ENCODE measurements around the gene SLC38A5. TPM values are rescaled to one million over a fixed set of nuclear protein-coding genes. Genes with fewer than 3 reads are reported as not detected.
A peak's percentile ranks its signal among the peaks of the same experiment; 100 is the strongest.

SLC38A5 gene
- total and polyA plus RNA-seq, 2 of the 13 experiments (the other 11 are each of a cell fraction or from before 2014, with no cell fraction given) = 46.1 to 73.4 TPM

GRCh38 chrX:48505481-48505880 is 35.4 kb upstream of the SLC38A5 start (continued):
- TF ChIP-seq CREM (IDR thresholded peaks at IDR 0.05) = peak; percentile 37; the same call in 1 of the 2 replicates
- TF ChIP-seq CREM (CRISPR knock-in tag; IDR thresholded peaks at IDR 0.05) = no peak
- TF ChIP-seq FOSL2 (CRISPR knock-in tag; IDR thresholded peaks at IDR 0.05) = peak; percentile 95
- TF ChIP-seq ZMYM2 (CRISPR knock-in tag; IDR thresholded peaks at IDR 0.05) = 0 out of 2 replicates have a peak, but pooled peaks have one; percentile 46
- no peak for TF ChIP-seq SOX13 (IDR thresholded peaks at IDR 0.05)
- peak in 1 of 2 experiments; percentile 59; a peak in 1 of 4 replicates for TF ChIP-seq SOX13 (CRISPR knock-in tag; conservative IDR thresholded peaks at IDR 0.05 in 1 of 2, IDR thresholded peaks at IDR 0.05 in 1 of 2)
- peak; percentile 54 for TF ChIP-seq HNF4A (CRISPR knock-in tag; IDR thresholded peaks at IDR 0.05)
- no peak for TF ChIP-seq ZFP62 (CRISPR knock-in tag; IDR thresholded peaks at IDR 0.05)
- TF ChIP-seq MAZ (IDR thresholded peaks at IDR 0.05; ENCODE audit: borderline replicate concordance, low read depth, low read length) = no peak
- TF ChIP-seq MAZ (CRISPR knock-in tag; IDR thresholded peaks at IDR 0.05; ENCODE audit: low read depth) = no peak
- TF ChIP-seq NR2F2 (IDR thresholded peaks at IDR 0.05; ENCODE audit: borderline replicate concordance, low read depth) = peak; percentile 85
- 0 out of 2 replicates have a peak, but pooled peaks have one; percentile 32 for TF ChIP-seq ZBTB7B (CRISPR knock-in tag; IDR thresholded peaks at IDR 0.05)
- no peak for TF ChIP-seq MTF1 (CRISPR knock-in tag; IDR thresholded peaks at IDR 0.05)
- TF ChIP-seq HMG20A (CRISPR knock-in tag; IDR thresholded peaks at IDR 0.05; ENCODE audit: borderline replicate concordance) = peak; percentile 57; the same call in 1 of the 2 replicates
- TF ChIP-seq RBFOX2 (IDR thresholded peaks at IDR 0.05; ENCODE audit: low read depth, low read length) = no peak
- TF ChIP-seq MED1 (CRISPR knock-in tag; IDR thresholded peaks at IDR 0.05) = 0 out of 2 replicates have a peak, but pooled peaks have one; percentile 30
- TF ChIP-seq SP4 (CRISPR knock-in tag; IDR thresholded peaks at IDR 0.05) = no peak
- TF ChIP-seq ZMYM3 (CRISPR knock-in tag; IDR thresholded peaks at IDR 0.05) = peak; percentile 47; the same call in 1 of the 2 replicates
- 0 out of 2 replicates have a peak, but pooled peaks have one; percentile 17 for TF ChIP-seq HOMEZ (CRISPR knock-in tag; IDR thresholded peaks at IDR 0.05; ENCODE audit: low read depth)
- TF ChIP-seq RFX5 (IDR thresholded peaks at IDR 0.05; ENCODE audit: low read depth, low read length) = no peak
- peak; percentile 96 for TF ChIP-seq ZNF121 (CRISPR knock-in tag; IDR thresholded peaks at IDR 0.05)
- peak; percentile 75 for TF ChIP-seq GATAD2A (CRISPR knock-in tag; IDR thresholded peaks at IDR 0.05)
- no peak for TF ChIP-seq NKX3-1 (CRISPR knock-in tag; IDR thresholded peaks at IDR 0.05)
- no peak for TF ChIP-seq ZSCAN25 (CRISPR knock-in tag; IDR thresholded peaks at IDR 0.05)
- peak; percentile 47; the same call in 1 of the 2 replicates for TF ChIP-seq KAT8 (CRISPR knock-in tag; IDR thresholded peaks at IDR 0.05)
- no peak for TF ChIP-seq CREB3 (CRISPR knock-in tag; IDR thresholded peaks at IDR 0.05)
- TF ChIP-seq PBX3 (CRISPR knock-in tag; IDR thresholded peaks at IDR 0.05; ENCODE audit: borderline replicate concordance) = no peak
- no peak for TF ChIP-seq ZKSCAN5 (CRISPR knock-in tag; IDR thresholded peaks at IDR 0.05)
- peak; percentile 24; the same call in 1 of the 2 replicates for TF ChIP-seq PHF21A (CRISPR knock-in tag; IDR thresholded peaks at IDR 0.05)
- TF ChIP-seq TSC22D2 (CRISPR knock-in tag; IDR thresholded peaks at IDR 0.05; ENCODE audit: borderline replicate concordance) = no peak

Measured in HepG2 (cell line).